ENCODE results near the gene KNDC1.

KNDC1 gene

DNA sequence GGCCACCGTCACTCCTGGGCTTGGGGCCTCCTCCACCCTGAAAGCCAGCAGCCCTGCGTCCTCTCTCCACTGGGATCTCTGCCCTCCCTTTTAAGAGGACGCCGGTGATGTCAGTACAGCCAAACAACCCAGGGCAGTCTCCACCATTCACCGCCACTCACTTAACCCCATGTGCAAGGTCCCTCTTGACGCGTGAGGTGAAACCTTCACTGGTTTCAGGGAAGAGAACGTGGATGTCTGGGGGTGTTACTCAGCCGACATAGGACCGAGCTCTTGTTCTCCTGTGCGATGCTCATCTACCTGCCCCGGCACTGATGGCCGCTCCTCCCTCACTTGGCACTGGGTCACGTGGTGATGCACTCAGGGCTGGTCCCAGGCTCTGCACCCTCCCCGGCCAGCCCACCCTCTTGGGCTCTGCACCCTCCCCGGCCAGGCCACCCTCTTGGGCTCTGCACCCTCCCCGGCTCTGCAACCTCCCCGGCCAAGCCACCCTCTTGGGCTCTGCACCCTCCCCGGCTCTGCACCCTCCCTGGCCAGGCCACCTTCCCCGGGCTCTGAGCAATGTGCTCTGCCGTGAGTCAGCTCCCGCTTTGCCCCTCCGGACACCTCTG lies 36.2 kb upstream of the KNDC1 start:
- Histone ChIP-seq H3K4me1 (ENCODE audit: control insufficient read depth, insufficient read depth, low read length) (no peaks in the 10 kb centered on the region), H3K36me3 (ENCODE audit: control insufficient read depth in 2 of 2, insufficient read depth in 1 of 2, low read length in 2 of 2) (no peaks in the 10 kb centered on the region), H3K27ac (ENCODE audit: extremely low read depth, low read depth, low read length) (no peak overlapping the region), H3K4me3 (ENCODE audit: low read depth, low read length) (no peak overlapping the region), H3K9me3 (ENCODE audit: control insufficient read depth, insufficient read depth, low read depth, low read length) (no peaks in the 10 kb centered on the region)
- TF ChIP-seq YY1 (tag by site-specific recombination; IDR thresholded peaks at IDR 0.05) (no peak), KLF17 (tag by site-specific recombination; IDR thresholded peaks at IDR 0.05) (no peak), ZNF530 (tag by site-specific recombination; IDR thresholded peaks at IDR 0.05; ENCODE audit: low read depth) (no peak), ZNF558 (tag by site-specific recombination; IDR thresholded peaks at IDR 0.05) (no peak), ZNF391 (tag by site-specific recombination; IDR thresholded peaks at IDR 0.05; ENCODE audit: borderline replicate concordance, low read depth) (no peak), SP2 (tag by site-specific recombination; IDR thresholded peaks at IDR 0.05) (no peak), ZBTB21 (tag by site-specific recombination; IDR thresholded peaks at IDR 0.05) (no peak), ZNF37A (tag by site-specific recombination; IDR thresholded peaks at IDR 0.05) (no peak), ZNF555 (tag by site-specific recombination; conservative IDR thresholded peaks at IDR 0.05) (no peak), ZFP37 (tag by site-specific recombination; IDR thresholded peaks at IDR 0.05) (no peak), ZXDB (tag by site-specific recombination; IDR thresholded peaks at IDR 0.05) (no peak), ZNF501 (tag by site-specific recombination; IDR thresholded peaks at IDR 0.05) (no peak), ZNF658 (tag by site-specific recombination; IDR thresholded peaks at IDR 0.05) (no peak), MZF1 (tag by site-specific recombination; IDR thresholded peaks at IDR 0.05; ENCODE audit: borderline replicate concordance) (no peak), PRDM1 (tag by site-specific recombination; IDR thresholded peaks at IDR 0.05) (no peak)
- TF ChIP-seq, protein P1, sequence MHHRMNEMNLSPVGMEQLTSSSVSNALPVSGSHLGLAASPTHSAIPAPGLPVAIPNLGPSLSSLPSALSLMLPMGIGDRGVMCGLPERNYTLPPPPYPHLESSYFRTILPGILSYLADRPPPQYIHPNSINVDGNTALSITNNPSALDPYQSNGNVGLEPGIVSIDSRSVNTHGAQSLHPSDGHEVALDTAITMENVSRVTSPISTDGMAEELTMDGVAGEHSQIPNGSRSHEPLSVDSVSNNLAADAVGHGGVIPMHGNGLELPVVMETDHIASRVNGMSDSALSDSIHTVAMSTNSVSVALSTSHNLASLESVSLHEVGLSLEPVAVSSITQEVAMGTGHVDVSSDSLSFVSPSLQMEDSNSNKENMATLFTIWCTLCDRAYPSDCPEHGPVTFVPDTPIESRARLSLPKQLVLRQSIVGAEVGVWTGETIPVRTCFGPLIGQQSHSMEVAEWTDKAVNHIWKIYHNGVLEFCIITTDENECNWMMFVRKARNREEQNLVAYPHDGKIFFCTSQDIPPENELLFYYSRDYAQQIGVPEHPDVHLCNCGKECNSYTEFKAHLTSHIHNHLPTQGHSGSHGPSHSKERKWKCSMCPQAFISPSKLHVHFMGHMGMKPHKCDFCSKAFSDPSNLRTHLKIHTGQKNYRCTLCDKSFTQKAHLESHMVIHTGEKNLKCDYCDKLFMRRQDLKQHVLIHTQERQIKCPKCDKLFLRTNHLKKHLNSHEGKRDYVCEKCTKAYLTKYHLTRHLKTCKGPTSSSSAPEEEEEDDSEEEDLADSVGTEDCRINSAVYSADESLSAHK (tag by site-specific recombination; IDR thresholded peaks at IDR 0.05): no peak
- POLR2A ChIA-PET: no interaction called here
- CTCF ChIA-PET: interaction anchor here (0.6 to 3.4 kb wide), 8 partner anchors 10 to 1063 kb away, joined by 3 to 31 read pairs (median 7); partner anchors contain the start of gene CFAP46

DNA sequence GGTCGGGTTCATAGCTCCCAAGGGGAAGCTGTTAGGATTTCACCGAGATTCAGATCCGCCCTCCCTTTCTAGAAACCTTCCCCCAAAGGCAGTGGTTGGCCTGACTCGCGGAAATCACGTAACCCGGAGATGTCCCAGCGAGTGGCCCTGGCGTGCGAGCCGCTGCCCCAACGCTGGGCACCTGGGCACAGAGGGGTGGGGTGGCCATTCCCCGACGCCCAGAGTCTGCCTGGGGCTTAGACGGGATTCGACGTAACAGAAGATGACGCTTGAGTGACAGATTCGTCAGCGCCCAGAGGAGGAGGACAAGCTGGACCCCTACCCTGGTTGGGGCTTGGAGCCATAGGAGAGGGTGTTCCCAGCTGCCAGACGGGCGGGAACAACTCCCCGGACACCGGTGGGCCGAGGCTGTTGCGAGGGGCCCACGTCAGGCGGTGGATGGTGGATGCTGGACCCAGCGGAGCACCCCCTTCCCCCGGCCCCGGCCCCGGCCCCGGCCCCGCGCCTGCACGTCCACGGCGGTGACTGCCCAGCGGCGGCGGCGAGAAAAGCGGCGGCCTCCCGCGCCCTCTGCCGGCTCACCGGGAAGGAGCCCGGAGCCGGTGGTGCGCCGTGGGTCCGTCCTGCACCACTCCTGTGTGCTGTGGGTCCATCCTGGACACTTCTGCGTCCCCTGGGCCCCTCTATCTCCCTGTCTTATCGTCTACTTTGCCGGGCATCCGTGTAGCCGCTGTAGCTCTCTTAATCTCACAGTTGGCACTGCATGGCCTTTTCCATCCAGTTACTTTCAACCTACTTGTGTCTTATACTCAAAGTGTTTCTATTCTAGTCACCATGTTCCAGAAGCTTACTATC lies 35.4 kb upstream of the KNDC1 start:
- CTCF ChIA-PET: interaction anchor here (0.6 to 3.4 kb wide), 16 partner anchors 10 to 1064 kb away, joined by 3 to 31 read pairs (median 4); partner anchors contain the start of gene CFAP46
- POLR2A ChIA-PET: no interaction called here
- Histone ChIP-seq H3K4me3 (ENCODE audit: low read depth, low read length) (no peak overlapping the region), H3K36me3 (ENCODE audit: control insufficient read depth in 2 of 2, insufficient read depth in 1 of 2, low read length in 2 of 2) (no peaks in the 10 kb centered on the region), H3K27ac (ENCODE audit: extremely low read depth, low read depth, low read length) (no peak overlapping the region), H3K4me1 (ENCODE audit: control insufficient read depth, insufficient read depth, low read length) (no peaks in the 10 kb centered on the region), H3K9me3 (ENCODE audit: control insufficient read depth, insufficient read depth, low read depth, low read length) (no peaks in the 10 kb centered on the region)
- TF ChIP-seq, protein P2, sequence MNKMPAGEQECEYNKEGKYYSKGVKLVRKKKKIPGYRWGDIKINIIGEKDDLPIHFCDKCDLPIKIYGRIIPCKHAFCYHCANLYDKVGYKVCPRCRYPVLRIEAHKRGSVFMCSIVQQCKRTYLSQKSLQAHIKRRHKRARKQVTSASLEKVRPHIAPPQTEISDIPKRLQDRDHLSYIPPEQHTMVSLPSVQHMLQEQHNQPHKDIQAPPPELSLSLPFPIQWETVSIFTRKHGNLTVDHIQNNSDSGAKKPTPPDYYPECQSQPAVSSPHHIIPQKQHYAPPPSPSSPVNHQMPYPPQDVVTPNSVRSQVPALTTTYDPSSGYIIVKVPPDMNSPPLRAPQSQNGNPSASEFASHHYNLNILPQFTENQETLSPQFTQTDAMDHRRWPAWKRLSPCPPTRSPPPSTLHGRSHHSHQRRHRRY (tag by site-specific recombination; IDR thresholded peaks at IDR 0.05): no peak
- TF ChIP-seq HIC1 (tag by site-specific recombination; IDR thresholded peaks at IDR 0.05): peak; percentile 50; the same call in 1 of the 2 replicates
- TF ChIP-seq RBAK (tag by site-specific recombination; IDR thresholded peaks at IDR 0.05): no peak
- no peak for TF ChIP-seq ZNF555 (tag by site-specific recombination; conservative IDR thresholded peaks at IDR 0.05)
- TF ChIP-seq ZNF692 (tag by site-specific recombination; IDR thresholded peaks at IDR 0.05): peak; percentile 51
- TF ChIP-seq CTCF (tag by site-specific recombination; IDR thresholded peaks at IDR 0.05): peak; percentile 71
- peak; percentile 74; the same call in 1 of the 2 replicates for TF ChIP-seq ZNF560 (tag by site-specific recombination; IDR thresholded peaks at IDR 0.05; ENCODE audit: borderline replicate concordance)
- no peak for TF ChIP-seq ZEB2 (tag by site-specific recombination; IDR thresholded peaks at IDR 0.05)
